ENCODE results near the gene ZER1. TPM values are rescaled to one million over a fixed set of nuclear protein-coding genes. Genes with fewer than 3 reads are reported as not detected.

The ZER1 gene
- total RNA-seq, 1 donor from 2014 or later: 45.5 TPM

DNA sequence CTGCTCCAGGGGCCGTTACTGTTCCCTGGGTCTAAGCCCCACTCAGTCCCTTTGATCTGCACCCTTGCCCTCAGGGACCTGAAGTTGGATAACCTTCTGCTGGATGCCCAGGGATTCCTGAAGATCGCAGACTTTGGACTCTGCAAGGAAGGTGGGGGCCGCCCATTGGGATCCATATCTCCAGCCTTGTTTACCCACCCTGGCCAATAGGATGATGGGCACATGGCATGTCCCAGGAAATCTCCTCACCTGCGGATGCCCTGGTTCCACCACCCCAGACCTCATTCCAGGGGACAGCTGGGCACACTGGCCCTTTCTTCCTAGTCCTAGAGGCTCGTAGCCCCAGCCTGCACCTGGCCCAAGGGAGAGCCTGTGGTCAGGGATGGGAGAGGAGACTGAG lies 53.3 kb downstream of the ZER1 start:
- H3K27ac ChIP-seq: no peak overlapping the region
- H3K4me3 ChIP-seq: no peak overlapping the region
- H3K9me3 ChIP-seq: no peaks in the 10 kb centered on the region
- intact Hi-C loops (cut with DNase I): no loop called here
- peaks cover 37% of the 10 kb centered on the region for H3K36me3 ChIP-seq
- H3K27me3 ChIP-seq (ENCODE audit: low read depth): no peaks in the 10 kb centered on the region
- no peak for ATAC-seq
- no peak for TF ChIP-seq CTCF (IDR thresholded peaks at IDR 0.05)
- no peaks in the 10 kb centered on the region for H3K4me1 ChIP-seq
- no peak for DNase-seq

DNA sequence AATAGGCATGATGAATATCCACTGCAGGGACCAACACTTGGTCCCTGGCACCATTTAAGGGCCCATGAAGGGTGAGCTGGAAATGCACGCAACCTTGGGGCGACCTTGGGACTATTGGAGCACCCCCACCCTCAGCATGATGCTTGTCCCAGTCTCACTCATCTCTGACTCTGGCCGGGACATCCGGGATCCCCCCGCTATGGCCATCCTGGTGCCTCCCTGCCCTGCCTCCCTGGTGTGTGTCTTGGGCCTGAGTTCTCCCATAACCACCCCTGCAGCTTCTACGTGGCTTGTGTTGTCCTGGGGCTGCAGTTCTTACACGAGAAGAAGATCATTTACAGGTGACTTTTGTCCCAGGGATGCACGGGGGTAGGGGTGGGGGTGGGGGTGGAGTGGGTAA lies 53.7 kb downstream of the ZER1 start:
- H3K4me3 ChIP-seq: no peak overlapping the region
- no peak for ATAC-seq
- peaks cover 37% of the 10 kb centered on the region for H3K36me3 ChIP-seq
- TF ChIP-seq CTCF (IDR thresholded peaks at IDR 0.05): no peak
- H3K27ac ChIP-seq: no peak overlapping the region
- intact Hi-C loops (cut with DNase I): no loop called here
- H3K4me1 ChIP-seq: no peaks in the 10 kb centered on the region
- no peak for DNase-seq
- no peaks in the 10 kb centered on the region for H3K27me3 ChIP-seq (ENCODE audit: low read depth)
- no peaks in the 10 kb centered on the region for H3K9me3 ChIP-seq

DNA sequence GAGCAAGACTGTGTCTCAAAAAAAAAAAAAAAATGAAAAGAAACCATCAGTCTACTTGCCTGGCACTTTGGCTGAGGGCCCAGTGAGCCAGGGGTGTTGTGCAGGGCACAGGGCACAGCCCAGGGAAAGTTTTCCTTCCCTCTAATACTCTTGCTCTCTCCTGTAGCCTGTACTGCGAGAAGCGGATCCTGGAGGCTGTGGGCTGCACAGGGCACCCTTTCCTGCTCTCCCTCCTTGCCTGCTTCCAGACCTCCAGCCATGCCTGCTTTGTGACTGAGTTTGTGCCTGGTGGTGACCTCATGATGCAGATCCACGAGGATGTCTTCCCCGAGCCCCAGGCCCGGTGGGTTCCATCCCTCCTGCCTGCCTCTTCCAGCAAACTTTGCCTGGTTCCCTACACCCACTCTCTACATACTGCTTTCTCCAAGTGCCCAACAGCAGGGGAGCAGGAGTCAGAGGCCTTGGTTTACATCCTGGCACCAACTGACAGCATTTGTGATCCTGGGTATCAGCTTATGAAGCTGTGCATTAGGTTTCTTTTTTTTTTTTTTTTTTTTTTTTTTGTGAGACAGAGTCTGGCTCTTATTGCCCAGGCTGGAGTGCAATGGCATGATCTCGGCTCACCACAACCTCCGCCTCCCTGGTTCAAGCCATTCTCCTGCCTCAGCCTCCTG lies 55.0 kb downstream of the ZER1 start:
- Histone ChIP-seq H3K4me1 (no peaks in the 10 kb centered on the region), H3K4me3 (no peak overlapping the region), H3K9me3 (no peaks in the 10 kb centered on the region), H3K36me3 (peaks cover 32% of the 10 kb centered on the region), H3K27ac (no peak overlapping the region), H3K27me3 (ENCODE audit: low read depth) (no peaks in the 10 kb centered on the region)
- ATAC-seq (no peak), DNase-seq (peak; percentile 17)
- no peak for TF ChIP-seq CTCF (IDR thresholded peaks at IDR 0.05)
- intact Hi-C loops (cut with DNase I): no loop called here

DNA sequence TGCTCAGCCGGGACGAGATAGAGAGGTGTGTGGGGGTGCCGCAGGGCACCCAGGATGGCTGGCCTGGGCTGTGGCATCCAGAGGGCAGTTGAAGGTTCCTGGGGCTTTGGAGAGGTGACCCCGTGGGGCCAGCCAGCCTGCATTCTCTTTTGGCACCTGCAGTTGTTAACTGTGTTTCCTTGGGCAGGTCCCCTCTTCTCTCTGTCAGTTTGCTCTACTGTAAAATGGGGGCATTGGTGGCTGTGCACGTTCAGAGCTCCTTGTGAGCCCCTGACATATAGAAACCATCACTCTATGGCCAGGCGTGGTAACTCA lies 56.3 kb downstream of the ZER1 start:
- Histone ChIP-seq H3K9me3 (no peaks in the 10 kb centered on the region), H3K4me3 (no peak overlapping the region), H3K4me1 (no peaks in the 10 kb centered on the region), H3K27ac (no peak overlapping the region), H3K27me3 (ENCODE audit: low read depth) (no peaks in the 10 kb centered on the region), H3K36me3 (peaks cover 21% of the 10 kb centered on the region)
- ATAC-seq (no peak), DNase-seq (peak; percentile 18)
- intact Hi-C loops (cut with DNase I): no loop called here
- TF ChIP-seq CTCF (IDR thresholded peaks at IDR 0.05): no peak

DNA sequence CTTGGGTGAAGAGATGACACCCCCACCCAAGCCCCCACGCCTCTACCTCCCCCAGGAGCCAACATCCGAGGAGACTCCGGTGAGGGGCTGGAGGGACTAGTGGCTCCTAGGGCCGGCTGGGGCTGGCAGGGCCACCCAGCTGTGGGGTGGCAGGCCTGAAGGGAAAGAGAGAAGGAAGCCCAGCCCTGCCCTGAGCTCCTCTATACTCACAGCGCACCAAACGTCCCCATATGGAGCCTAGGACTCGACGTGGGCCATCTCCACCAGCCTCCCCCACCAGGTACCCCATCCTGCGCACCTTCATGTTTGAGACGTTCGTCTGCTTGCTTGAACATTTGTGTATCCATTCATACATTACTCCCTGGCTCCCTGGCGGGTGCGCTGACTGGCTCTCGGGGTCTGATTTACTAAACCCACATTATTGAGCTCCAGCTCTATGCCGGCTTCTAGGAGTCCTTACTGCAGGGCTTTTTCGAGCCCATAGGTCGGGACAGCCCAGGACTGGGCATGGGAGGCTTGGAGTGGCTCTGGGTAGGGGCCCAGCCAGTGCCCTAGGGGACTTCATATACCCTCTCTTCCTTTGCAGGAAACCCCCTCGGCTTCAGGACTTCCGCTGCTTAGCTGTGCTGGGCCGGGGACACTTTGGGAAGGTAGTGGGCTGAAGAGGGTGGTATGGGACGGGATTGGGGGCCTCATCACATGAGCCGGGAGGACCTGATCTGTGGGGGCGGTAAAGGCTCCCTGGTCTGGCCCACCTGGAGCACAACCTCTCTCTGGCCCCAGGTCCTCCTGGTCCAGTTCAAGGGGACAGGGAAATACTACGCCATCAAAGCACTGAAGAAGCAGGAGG lies 56.9 kb downstream of the ZER1 start:
- Histone ChIP-seq H3K27me3 (ENCODE audit: low read depth) (no peaks in the 10 kb centered on the region), H3K4me1 (no peaks in the 10 kb centered on the region), H3K27ac (no peak overlapping the region), H3K9me3 (no peaks in the 10 kb centered on the region), H3K4me3 (no peak overlapping the region), H3K36me3 (peaks cover 16% of the 10 kb centered on the region)
- ATAC-seq (no peak), DNase-seq (peak; percentile 14)
- no peak for TF ChIP-seq CTCF (IDR thresholded peaks at IDR 0.05)
- intact Hi-C loops (cut with DNase I): no loop called here

Measured in lower lobe of right lung (tissue), 2 donors.